HepG2 (cell line): ENCODE results near the gene CRIM1. TPM values are rescaled to one million over a fixed set of nuclear protein-coding genes. Genes with fewer than 3 reads are reported as not detected.

Source experiments
- ARID3A ChIP-seq: IDR thresholded peaks from 2 replicates; pipeline ENCODE4 v1.6.1; 2012; ENCODE audit warnings: low read depth, low read length, improper control_type of control experiment
- CSRNP1 ChIP-seq: sonication (generic); formaldehyde crosslinking; IDR thresholded peaks from 2 replicates; pipeline ENCODE4 v1.8.1; 2023; ENCODE audit warnings: mild to moderate bottlenecking, missing genetic modification reagents
- EP300 ChIP-seq, 3 experiments: sonication (generic) in 1 of 3; formaldehyde crosslinking in 1 of 3; IDR thresholded peaks; 2 replicates each; pipeline versions ENCODE4 v1.5.1 to v1.6.1; 2011 to 2020; ENCODE audit warnings: low read depth in 2 of 3, low read length in 2 of 3, borderline replicate concordance in 1 of 3, improper control_type of control experiment in 1 of 3, mild to moderate bottlenecking in 1 of 3, missing genetic modification reagents in 1 of 3, moderate library complexity in 1 of 3
- EZH2 ChIP-seq: conservative IDR thresholded peaks from 2 replicates; pipeline ENCODE4 v1.6.1; 2012; ENCODE audit warnings: mild to moderate bottlenecking, low read depth, low read length, moderate library complexity
- JUN ChIP-seq: sonication (generic); formaldehyde crosslinking; IDR thresholded peaks from 2 replicates; pipeline ENCODE4 v1.4.0; 2020; ENCODE audit warnings: mild to moderate bottlenecking, missing genetic modification reagents
- KAT8 ChIP-seq: IDR thresholded peaks from 2 replicates; pipeline ENCODE4 v1.6.1; 2016; ENCODE audit warnings: missing genetic modification reagents, missing compliant biosample characterization
- NFYC ChIP-seq: IDR thresholded peaks from 2 replicates; pipeline ENCODE4 v1.6.1; 2016; ENCODE audit warnings: missing genetic modification reagents, missing compliant biosample characterization
- POLR2G ChIP-seq: fragments of 200-400 bp; formaldehyde crosslinking; IDR thresholded peaks from 2 replicates; pipeline ENCODE4 v1.6.1; 2018; ENCODE audit warnings: mild to moderate bottlenecking, low read depth, low read length, moderate library complexity
- RAD21 ChIP-seq: fragments of 450-650 bp; formaldehyde crosslinking; IDR thresholded peaks from 2 replicates; pipeline ENCODE4 v1.5.0; 2020; ENCODE audit warnings: mild to moderate bottlenecking
- SATB2 ChIP-seq: sonication (generic); formaldehyde crosslinking; IDR thresholded peaks from 2 replicates; pipeline ENCODE4 v1.5.0; 2020; ENCODE audit warnings: missing genetic modification reagents
- SNRNP70 ChIP-seq: fragments of 200-400 bp; formaldehyde crosslinking; IDR thresholded peaks from 2 replicates; pipeline ENCODE4 v1.6.1; 2017; ENCODE audit warnings: mild to moderate bottlenecking, low read depth, low read length, moderate library complexity
- TARDBP ChIP-seq: sonication (generic); formaldehyde crosslinking; IDR thresholded peaks from 2 replicates; pipeline ENCODE4 v1.8.0; 2022; ENCODE audit warnings: mild to moderate bottlenecking, missing genetic modification reagents
- TBL1XR1 ChIP-seq: fragments of 150-350 bp; IDR thresholded peaks from 2 replicates; pipeline ENCODE4 v1.6.1; 2014; ENCODE audit warnings: borderline replicate concordance, low read length; ENCODE audit not compliant: partially characterized antibody
- TRIM22 ChIP-seq: fragments of 450-650 bp; IDR thresholded peaks from 2 replicates; pipeline ENCODE4 v1.6.1; 2017
- YY1 ChIP-seq: IDR thresholded peaks from 2 replicates; pipeline ENCODE4 v1.6.1; 2011; ENCODE audit warnings: low read length, low read depth, moderate library complexity, mild to moderate bottlenecking; ENCODE audit not compliant: insufficient read depth, insufficient replicate concordance
- ZNF232 ChIP-seq: sonication (generic); formaldehyde crosslinking; IDR thresholded peaks from 2 replicates; pipeline ENCODE4 v1.4.0; 2020; ENCODE audit warnings: missing genetic modification reagents, borderline replicate concordance
- ZNF274 ChIP-seq: sonication (generic); formaldehyde crosslinking; IDR thresholded peaks from 2 replicates; pipeline ENCODE4 v1.5.1; 2020; ENCODE audit warnings: mild to moderate bottlenecking, missing genetic modification reagents
- ZNF326 ChIP-seq: sonication (generic); formaldehyde crosslinking; IDR thresholded peaks from 2 replicates; pipeline ENCODE4 v1.4.0; 2020; ENCODE audit warnings: missing genetic modification reagents, borderline replicate concordance
- ZNF512 ChIP-seq: sonication (generic); formaldehyde crosslinking; IDR thresholded peaks from 2 replicates; pipeline ENCODE4 v1.4.0; 2020; ENCODE audit warnings: mild to moderate bottlenecking, missing genetic modification reagents
- ZNF572 ChIP-seq: sonication (generic); formaldehyde crosslinking; IDR thresholded peaks from 2 replicates; pipeline ENCODE4 v1.5.1; 2020; ENCODE audit warnings: mild to moderate bottlenecking, missing genetic modification reagents
- polyA plus RNA-seq, 8 experiments: library from polyadenylated mRNA; depleted of rRNA in 3 of 8; stranded (reverse) in 7 of 8; unstranded in 1 of 8; fragments of >200 nt; fragmentation: Illumina TruSeq in 4 of 8; extraction: Trizol in 4 of 8; gene quantifications; 2 replicates each; pipeline versions ENCODE4 v1.2.1 to v1.2.3, GENCODE V29; 2011 to 2016; ENCODE audit warnings: low read depth in 4 of 8, missing spikeins in 1 of 8, mixed read lengths in 1 of 8; ENCODE audit not compliant: insufficient read depth in 1 of 8
- total RNA-seq, 5 experiments: library from RNA; depleted of rRNA; stranded (reverse); fragments of >200 nt; fragmentation: Illumina TruSeq; extraction: Trizol; gene quantifications; 2 replicates each; pipeline ENCODE4 v1.2.3, GENCODE V29; 2016; ENCODE audit warnings: low read depth in 1 of 5
- TF ChIP-seq, protein P1 (sequence below): sonication (generic); formaldehyde crosslinking; IDR thresholded peaks from 2 replicates; pipeline ENCODE4 v1.5.0; 2020; ENCODE audit warnings: missing genetic modification reagents

The CRIM1 gene
- total and polyA plus RNA-seq, 2 of the 13 experiments (the other 11 are each of a cell fraction or from before 2014, with no cell fraction given): 39.1 to 69.9 TPM

DNA sequence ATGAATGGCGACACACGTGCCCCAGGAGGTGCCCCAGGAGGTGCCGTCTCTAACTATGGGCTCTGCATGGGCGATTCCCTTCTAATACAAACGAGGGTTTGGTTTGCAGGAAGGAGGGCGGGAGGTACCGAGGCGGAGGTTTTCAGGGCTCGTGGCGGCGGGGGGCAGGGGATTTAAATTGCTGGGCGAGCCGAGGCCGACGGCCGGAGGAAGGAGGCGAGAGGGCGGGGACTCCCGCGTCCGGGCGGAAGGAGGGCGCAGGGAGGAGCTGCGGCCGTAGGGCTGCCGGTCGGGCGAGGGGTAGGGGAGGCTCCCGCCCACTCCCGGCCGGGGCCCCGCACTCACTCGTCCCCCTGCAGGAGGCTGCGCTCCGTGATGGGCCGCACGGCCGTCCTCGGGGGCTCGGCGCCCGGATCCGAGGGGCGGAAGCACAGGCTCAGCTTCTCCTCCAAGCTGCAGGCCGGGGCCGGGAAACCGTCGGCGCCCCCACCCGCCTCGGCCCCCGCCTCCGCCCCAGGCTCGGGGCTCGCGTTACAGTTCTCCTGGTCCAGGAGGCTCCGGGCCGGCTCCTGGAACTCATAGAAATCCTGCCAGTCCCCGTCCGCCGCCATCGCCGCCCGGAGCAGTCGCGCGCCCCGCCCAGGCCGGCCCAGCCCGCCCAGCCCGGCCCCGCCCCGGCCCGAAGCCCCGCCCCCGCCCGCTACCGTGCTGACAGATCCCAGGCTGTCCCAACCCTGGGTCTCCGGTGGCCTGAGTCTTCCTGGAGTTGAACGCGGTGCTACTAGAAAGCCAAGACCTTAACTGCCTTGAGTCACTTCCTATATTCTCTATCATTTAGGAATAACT is 242.2 kb downstream of the CRIM1 start, which contains the start of gene FEZ2 (continued):
- TF ChIP-seq ZNF326 (CRISPR knock-in tag): no peak
- no peak; the same call in 1 of the 2 replicates for TF ChIP-seq ZNF232 (CRISPR knock-in tag)
- no peak for TF ChIP-seq SNRNP70
- TF ChIP-seq, protein P1, sequence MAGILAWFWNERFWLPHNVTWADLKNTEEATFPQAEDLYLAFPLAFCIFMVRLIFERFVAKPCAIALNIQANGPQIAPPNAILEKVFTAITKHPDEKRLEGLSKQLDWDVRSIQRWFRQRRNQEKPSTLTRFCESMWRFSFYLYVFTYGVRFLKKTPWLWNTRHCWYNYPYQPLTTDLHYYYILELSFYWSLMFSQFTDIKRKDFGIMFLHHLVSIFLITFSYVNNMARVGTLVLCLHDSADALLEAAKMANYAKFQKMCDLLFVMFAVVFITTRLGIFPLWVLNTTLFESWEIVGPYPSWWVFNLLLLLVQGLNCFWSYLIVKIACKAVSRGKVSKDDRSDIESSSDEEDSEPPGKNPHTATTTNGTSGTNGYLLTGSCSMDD (CRISPR knock-in tag): no peak
- 0 out of 2 replicates have a peak, but pooled peaks have one; percentile 87 for TF ChIP-seq ZNF572 (CRISPR knock-in tag)
- TF ChIP-seq ARID3A: no peak
- no peak for TF ChIP-seq TRIM22
- TF ChIP-seq CSRNP1 (CRISPR knock-in tag): no peak; the same call in 1 of the 2 replicates
- no peak; the same call in 1 of the 2 replicates for TF ChIP-seq KAT8 (CRISPR knock-in tag)
- TF ChIP-seq ZNF274 (CRISPR knock-in tag): peak; percentile 82; the same call in 1 of the 2 replicates
- TF ChIP-seq EP300 (IDR thresholded peaks at IDR 0.05; ENCODE audit: low read depth in 2 of 2, low read length in 2 of 2): no peak
- TF ChIP-seq EP300 (CRISPR knock-in tag; IDR thresholded peaks at IDR 0.05; ENCODE audit: borderline replicate concordance): 0 out of 2 replicates have a peak, but pooled peaks have one; percentile 38
- TF ChIP-seq RAD21 (CRISPR knock-in tag): peak; percentile 28
- no peak; the same call in 1 of the 2 replicates for TF ChIP-seq NFYC (CRISPR knock-in tag)
- TF ChIP-seq JUN (CRISPR knock-in tag): no peak
- TF ChIP-seq TARDBP (CRISPR knock-in tag): peak; percentile 48; the same call in 1 of the 2 replicates
- peak; percentile 86 for TF ChIP-seq POLR2G
- peak; percentile 43 for TF ChIP-seq YY1
- TF ChIP-seq ZNF512 (CRISPR knock-in tag): no peak
- no peak for TF ChIP-seq EZH2
- no peak for TF ChIP-seq TBL1XR1
- no peak for TF ChIP-seq SATB2 (CRISPR knock-in tag)
